Uterus (tissue), 4 donors: ENCODE measurements around the gene PDCD1. TPM values are rescaled to one million over a fixed set of nuclear protein-coding genes. Genes with fewer than 3 reads are reported as not detected.

Experiments used
- DNase-seq, 2 donors: peaks; one replicate each; pipeline ENCODE4 v3.0.0-alpha.2; 2019 to 2020
- H3K27ac ChIP-seq, 2 donors: fragments of 200-600 bp; sonication (generic); 1 replicate in 1 of 2; 2 replicates in 1 of 2; pipeline ENCODE4 v1.5.1; 2016 to 2018
- H3K27me3 ChIP-seq, 2 donors: fragments of 200-600 bp; sonication (generic); one replicate each; pipeline ENCODE4 v1.5.1; 2018 to 2019; ENCODE audit warnings: control low read depth in 1 of 2
- H3K36me3 ChIP-seq, 2 donors: fragments of 200-600 bp; sonication (generic); one replicate each; pipeline ENCODE4 v1.5.1; 2019; ENCODE audit warnings: control low read depth in 1 of 2
- H3K4me1 ChIP-seq, 2 donors: fragments of 200-600 bp; sonication (generic); one replicate each; pipeline ENCODE4 v1.5.1; 2018 to 2019; ENCODE audit warnings: control low read depth in 1 of 2
- H3K4me3 ChIP-seq, 2 donors: fragments of 200-600 bp; sonication (generic); 1 replicate in 1 of 2; 2 replicates in 1 of 2; pipeline ENCODE4 v1.5.1; 2018 to 2019; ENCODE audit warnings: mild to moderate bottlenecking in 1 of 2
- H3K9me3 ChIP-seq, 2 donors: fragments of 200-600 bp; sonication (generic); one replicate each; pipeline ENCODE4 v1.5.1; 2019; ENCODE audit warnings: control low read depth in 1 of 2
- CTCF ChIP-seq, 4 experiments: fragments of 200-600 bp in 2 of 4; fragments of 450-650 bp in 2 of 4; sonication (generic) in 2 of 4; IDR thresholded peaks; one replicate each; pipeline ENCODE4 v1.5.1; 2016 to 2019; ENCODE audit warnings: antibody characterized with exemption in 4 of 4, mild to moderate bottlenecking in 2 of 4, moderate library complexity in 1 of 4
- POLR2A ChIP-seq, 2 donors: fragments of 450-650 bp; IDR thresholded peaks; one replicate each; pipeline ENCODE4 v1.6.1; 2016; ENCODE audit warnings: antibody characterized with exemption in 2 of 2, mild to moderate bottlenecking in 1 of 2, moderate library complexity in 1 of 2
- intact Hi-C: fragments of 100-400 bp; cut with DNase I; formaldehyde crosslinking; loops from one replicate; pipeline ENCODE4 v1.15.1; 2023; ENCODE audit warnings: low total_unique reads
- total RNA-seq, 4 donors: library from RNA; depleted of rRNA in 3 of 4; stranded (reverse); fragments of >200 nt in 3 of 4; gene quantifications; one replicate each; pipeline versions ENCODE4 v1.1.0 to v1.2.4, GENCODE V29; 2014 to 2023
- donor health status: DM: yes; HTN: yes; CAD: no.

The PDCD1 gene
- total RNA-seq, 4 donors from 2014 or later, result 0.21 TPM; not detected in 3

- Histone ChIP-seq H3K27me3 (peaks cover 0 to 10% of the 10 kb centered on the region in 2 donors), H3K4me3 (no peak overlapping the region), H3K27ac (no peak overlapping the region), H3K4me1 (peaks cover 0 to 6% of the 10 kb centered on the region in 2 donors), H3K36me3 (no peaks in the 10 kb centered on the region), H3K9me3 (no peaks in the 10 kb centered on the region)
- intact Hi-C loops, result no loop called here
- no peak for DNase-seq
- TF ChIP-seq POLR2A (IDR thresholded peaks at IDR 0.05) (no peak), CTCF (IDR thresholded peaks at IDR 0.05) (no peak)
These were observed 8.3 kb upstream of the PDCD1 start for GRCh38 chr2:241866790-241867645.

GRCh38 chr2:241865957-241866789, 7.5 kb upstream of the PDCD1 start:
- intact Hi-C loops, result no loop called here
- no peaks in the 10 kb centered on the region for H3K9me3 ChIP-seq
- no peak for DNase-seq
- H3K4me1 ChIP-seq, result peaks cover 0 to 6% of the 10 kb centered on the region in 2 donors
- no peak overlapping the region for H3K27ac ChIP-seq
- TF ChIP-seq CTCF (IDR thresholded peaks at IDR 0.05) (no peak), POLR2A (IDR thresholded peaks at IDR 0.05) (no peak)
- no peak overlapping the region for H3K4me3 ChIP-seq
- no peaks in the 10 kb centered on the region for H3K36me3 ChIP-seq
- peaks cover 0 to 10% of the 10 kb centered on the region in 2 donors for H3K27me3 ChIP-seq

- TF ChIP-seq CTCF (IDR thresholded peaks at IDR 0.05) (no peak), POLR2A (IDR thresholded peaks at IDR 0.05) (no peak)
- no peak for DNase-seq
- Histone ChIP-seq H3K27ac (no peak overlapping the region), H3K9me3 (no peaks in the 10 kb centered on the region), H3K36me3 (no peaks in the 10 kb centered on the region), H3K4me3 (no peak overlapping the region), H3K27me3 (peaks cover 0 to 10% of the 10 kb centered on the region in 2 donors), H3K4me1 (peaks cover 0 to 6% of the 10 kb centered on the region in 2 donors)
- intact Hi-C loops, result no loop called here
These were observed 6.8 kb upstream of the PDCD1 start for GRCh38 chr2:241865416-241865956.

GRCh38 chr2:241864850-241865213, 6.1 kb upstream of the PDCD1 start:
- DNase-seq, result no peak
- Histone ChIP-seq H3K4me3 (no peak overlapping the region), H3K36me3 (no peaks in the 10 kb centered on the region), H3K27ac (no peak overlapping the region), H3K27me3 (peaks cover 0 to 10% of the 10 kb centered on the region in 2 donors), H3K9me3 (no peaks in the 10 kb centered on the region), H3K4me1 (peaks cover 0 to 12% of the 10 kb centered on the region in 2 donors)
- intact Hi-C loops, result no loop called here
- TF ChIP-seq POLR2A (IDR thresholded peaks at IDR 0.05) (no peak), CTCF (IDR thresholded peaks at IDR 0.05) (no peak)
